HEK293 (cell line): Measurements from ENCODE around the gene NUP85.

Source experiments
- CTCF ChIA-PET: fragments of 350-600 bp; formaldehyde crosslinking; extraction: SDS; loops from one replicate; lab custom pipeline; 2021; ENCODE audit warnings: antibody characterized with exemption; lab: Yijun Ruan, JAX
- POLR2A ChIA-PET: fragments of 300-600 bp; formaldehyde crosslinking; extraction: SDS; loops from one replicate; lab custom pipeline; 2020; ENCODE audit warnings: antibody characterized with exemption, inconsistent platforms; lab: Yijun Ruan, JAX
- H3K27ac ChIP-seq: fragments of 200-500 bp; sonication (Bioruptor generic); 2 replicates; pipeline ENCODE4 v1.5.1; 2014; ENCODE audit warnings: low read depth, low read length, control low read depth, inconsistent platforms; ENCODE audit errors: extremely low read depth
- H3K36me3 ChIP-seq, 2 experiments: fragments of 200-500 bp in 1 of 2; sonication (Bioruptor generic) in 1 of 2; 1 replicate in 1 of 2; 2 replicates in 1 of 2; pipeline ENCODE4 v1.5.1; 2014 to 2017; ENCODE audit warnings: inconsistent platforms in 2 of 2, low read length in 2 of 2; ENCODE audit not compliant: control insufficient read depth in 2 of 2, insufficient read depth in 1 of 2
- H3K4me1 ChIP-seq: fragments of 200-500 bp; sonication (Bioruptor generic); 2 replicates; pipeline ENCODE4 v1.5.1; 2014; ENCODE audit warnings: mild to moderate bottlenecking, low read length, inconsistent platforms; ENCODE audit not compliant: control insufficient read depth, insufficient read depth
- H3K4me3 ChIP-seq: 2 replicates; pipeline ENCODE4 v1.5.1; 2011; ENCODE audit warnings: low read depth, mild to moderate bottlenecking, control low read depth, low read length, moderate library complexity
- H3K9me3 ChIP-seq: fragments of 200-500 bp; sonication (Bioruptor generic); 2 replicates; pipeline ENCODE4 v1.5.1; 2014; ENCODE audit warnings: low read depth, low read length, inconsistent platforms; ENCODE audit not compliant: control insufficient read depth, insufficient read depth
- EGR2 ChIP-seq: fragments of 450-650 bp; formaldehyde crosslinking; IDR thresholded peaks from 2 replicates; pipeline ENCODE4 v1.5.1; 2016; ENCODE audit warnings: low read depth, missing biosample characterization, missing genetic modification characterization
- HOXD13 ChIP-seq: sonication (generic); formaldehyde crosslinking; IDR thresholded peaks from 2 replicates; pipeline ENCODE4 v1.8.0; 2022; ENCODE audit warnings: missing genetic modification reagents, borderline replicate concordance
- INSM2 ChIP-seq: fragments of 450-650 bp; formaldehyde crosslinking; IDR thresholded peaks from 2 replicates; pipeline ENCODE4 v1.5.1; 2016; ENCODE audit warnings: missing biosample characterization, missing genetic modification characterization
- MZF1 ChIP-seq: fragments of 450-650 bp; formaldehyde crosslinking; IDR thresholded peaks from 2 replicates; pipeline ENCODE4 v1.5.1; 2017; ENCODE audit warnings: missing biosample characterization, missing genetic modification characterization, borderline replicate concordance
- PRDM1 ChIP-seq: fragments of 450-650 bp; formaldehyde crosslinking; IDR thresholded peaks from 2 replicates; pipeline ENCODE4; 2016; ENCODE audit warnings: missing biosample characterization, missing genetic modification characterization
- PRDM6 ChIP-seq: fragments of 450-650 bp; formaldehyde crosslinking; IDR thresholded peaks from 2 replicates; pipeline ENCODE4 v1.5.1; 2017; ENCODE audit warnings: missing biosample characterization, missing genetic modification characterization
- REPIN1 ChIP-seq: fragments of 450-650 bp; formaldehyde crosslinking; IDR thresholded peaks from 2 replicates; pipeline ENCODE4 v1.5.1; 2017; ENCODE audit warnings: missing biosample characterization, missing genetic modification characterization, low read depth
- ZBTB17 ChIP-seq: fragments of 450-650 bp; formaldehyde crosslinking; IDR thresholded peaks from 2 replicates; pipeline ENCODE4 v1.5.1; 2016; ENCODE audit warnings: missing biosample characterization, missing genetic modification characterization
- ZBTB48 ChIP-seq: fragments of 450-650 bp; formaldehyde crosslinking; IDR thresholded peaks from 2 replicates; pipeline ENCODE4 v1.5.1; 2016; ENCODE audit warnings: missing biosample characterization, missing genetic modification characterization
- ZFHX2 ChIP-seq: fragments of 450-650 bp; formaldehyde crosslinking; conservative IDR thresholded peaks from 2 replicates; pipeline ENCODE4 v1.5.1; 2016; ENCODE audit warnings: missing biosample characterization, missing genetic modification characterization
- ZFP3 ChIP-seq: fragments of 450-650 bp; formaldehyde crosslinking; IDR thresholded peaks from 2 replicates; pipeline ENCODE4 v1.5.1; 2016; ENCODE audit warnings: low read depth, missing biosample characterization, missing genetic modification characterization
- ZFP41 ChIP-seq: fragments of 450-650 bp; formaldehyde crosslinking; IDR thresholded peaks from 2 replicates; pipeline ENCODE4 v1.5.1; 2016; ENCODE audit warnings: missing biosample characterization, missing genetic modification characterization, borderline replicate concordance
- ZIC2 ChIP-seq: fragments of 450-650 bp; formaldehyde crosslinking; IDR thresholded peaks from 2 replicates; pipeline ENCODE4 v1.5.1; 2016; ENCODE audit warnings: missing biosample characterization, missing genetic modification characterization
- ZNF138 ChIP-seq: fragments of 450-650 bp; formaldehyde crosslinking; IDR thresholded peaks from 2 replicates; pipeline ENCODE4 v1.5.1; 2016; ENCODE audit warnings: missing biosample characterization, missing genetic modification characterization, borderline replicate concordance
- ZNF23 ChIP-seq: fragments of 450-650 bp; formaldehyde crosslinking; IDR thresholded peaks from 2 replicates; pipeline ENCODE4 v1.5.1; 2016; ENCODE audit warnings: missing biosample characterization, missing genetic modification characterization, borderline replicate concordance
- ZNF350 ChIP-seq: fragments of 450-650 bp; formaldehyde crosslinking; IDR thresholded peaks from 2 replicates; pipeline ENCODE4 v1.5.0; 2017; ENCODE audit warnings: missing biosample characterization, mild to moderate bottlenecking, missing genetic modification characterization
- ZNF366 ChIP-seq: fragments of 450-650 bp; formaldehyde crosslinking; conservative IDR thresholded peaks from 2 replicates; pipeline ENCODE4 v1.5.1; 2016; ENCODE audit warnings: missing biosample characterization, missing genetic modification characterization
- ZNF510 ChIP-seq: fragments of 450-650 bp; formaldehyde crosslinking; IDR thresholded peaks from 2 replicates; pipeline ENCODE4 v1.5.1; 2018; ENCODE audit warnings: mild to moderate bottlenecking, missing genetic modification characterization, missing biosample characterization; ENCODE audit not compliant: insufficient replicate concordance
- ZNF529 ChIP-seq: fragments of 450-650 bp; formaldehyde crosslinking; IDR thresholded peaks from 2 replicates; pipeline ENCODE4 v1.5.1; 2017; ENCODE audit warnings: missing genetic modification characterization, missing biosample characterization; ENCODE audit not compliant: insufficient replicate concordance
- ZNF560 ChIP-seq: fragments of 450-650 bp; formaldehyde crosslinking; IDR thresholded peaks from 2 replicates; pipeline ENCODE4 v1.5.1; 2017; ENCODE audit warnings: missing biosample characterization, missing genetic modification characterization, borderline replicate concordance
- ZNF580 ChIP-seq: fragments of 450-650 bp; formaldehyde crosslinking; IDR thresholded peaks from 2 replicates; pipeline ENCODE4 v1.5.1; 2016; ENCODE audit warnings: missing biosample characterization, missing genetic modification characterization
- ZNF629 ChIP-seq: fragments of 450-650 bp; formaldehyde crosslinking; IDR thresholded peaks from 2 replicates; pipeline ENCODE4 v1.5.1; 2017; ENCODE audit warnings: missing biosample characterization, missing genetic modification characterization
- ZSCAN4 ChIP-seq: fragments of 450-650 bp; formaldehyde crosslinking; IDR thresholded peaks from 2 replicates; pipeline ENCODE4 v1.5.1; 2017; ENCODE audit warnings: missing biosample characterization, missing genetic modification characterization

Gene NUP85

GRCh38 chr17:75244133-75244866 lies 38.8 kb downstream of the NUP85 start (continued):
- no peak for TF ChIP-seq PRDM6 (tag by site-specific recombination)
- no peak for TF ChIP-seq MZF1
- TF ChIP-seq ZNF560 (tag by site-specific recombination) = no peak
- TF ChIP-seq ZNF510 = no peak

GRCh38 chr17:75245011-75245410 lies 39.5 kb downstream of the NUP85 start:
- Histone ChIP-seq H3K9me3 (no peaks in the 10 kb centered on the region), H3K36me3 (peaks cover 9 to 74% of the 10 kb centered on the region in 2 experiments; a peak in 2 of 3 replicates), H3K4me3 (no peak overlapping the region), H3K4me1 (peaks cover 3% of the 10 kb centered on the region; the same call in 1 of the 2 replicates), H3K27ac (no peak overlapping the region)
- ChIA-PET CTCF (interaction anchor here (0.8 to 1.6 kb wide), 2 partner anchors 8 to 16 kb away, joined by 3 to 4 read pairs; partner anchors contain the start of genes GGA3 and MRPS7), POLR2A (no interaction called here)
- no peak for TF ChIP-seq ZNF529 (tag by site-specific recombination)
- no peak for TF ChIP-seq ZBTB17 (tag by site-specific recombination)
- no peak for TF ChIP-seq ZNF629 (tag by site-specific recombination)
- TF ChIP-seq ZIC2 (tag by site-specific recombination) = no peak

GRCh38 chr17:75246404-75246803 lies 40.9 kb downstream of the NUP85 start:
- TF ChIP-seq ZNF580 (tag by site-specific recombination) (no peak), EGR2 (tag by site-specific recombination) (peak; percentile 43; the same call in 1 of the 2 replicates), REPIN1 (no peak), ZBTB48 (tag by site-specific recombination) (no peak), ZFP3 (tag by site-specific recombination) (no peak), ZFHX2 (tag by site-specific recombination) (0 out of 2 replicates have a peak, but pooled peaks have one; percentile 24), ZNF350 (no peak)
- TF ChIP-seq, all 188 proteins: peak for 2
- ChIA-PET POLR2A (interaction anchor here (0.5 to 0.7 kb wide), 2 partner anchors 71 to 288 kb away, joined by 3 read pairs; no protein-coding TSS in a partner anchor), CTCF (interaction anchor here (0.6 to 6.6 kb wide), 7 partner anchors 7 to 1128 kb away, joined by 3 to 71 read pairs (median 6); no protein-coding TSS in a partner anchor)
- H3K4me1 ChIP-seq = peaks cover 6% of the 10 kb centered on the region
- no peak overlapping the region for H3K27ac ChIP-seq
- no peak overlapping the region for H3K4me3 ChIP-seq
- peaks cover 9 to 60% of the 10 kb centered on the region in 2 experiments; a peak in 2 of 3 replicates for H3K36me3 ChIP-seq
- H3K9me3 ChIP-seq = no peaks in the 10 kb centered on the region

GRCh38 chr17:75249564-75249963 lies 44.1 kb downstream of the NUP85 start:
- Histone ChIP-seq H3K4me3 (no peak overlapping the region), H3K9me3 (no peaks in the 10 kb centered on the region), H3K27ac (peak overlapping the region; percentile 3; the same call in 1 of the 2 replicates), H3K4me1 (peaks cover 6% of the 10 kb centered on the region), H3K36me3 (peaks cover 9 to 29% of the 10 kb centered on the region in 2 experiments; a peak in 2 of 3 replicates)
- CTCF ChIA-PET = interaction anchor here (0.6 to 6.6 kb wide), 10 partner anchors 10 to 607 kb away, joined by 3 to 71 read pairs (median 6); partner anchors contain the start of gene MIF4GD
- POLR2A ChIA-PET = interaction anchor here (0.7 to 3.0 kb wide), 6 partner anchors 9 to 40 kb away, joined by 3 to 12 read pairs (median 5); partner anchors contain the start of genes GGA3, MIF4GD, MRPS7 and SLC25A19
- no peak for TF ChIP-seq ZSCAN4 (tag by site-specific recombination)
- no peak for TF ChIP-seq ZNF138
- no peak for TF ChIP-seq INSM2
- TF ChIP-seq ZNF23 (tag by site-specific recombination) = no peak
- no peak for TF ChIP-seq HOXD13
- TF ChIP-seq PRDM1 (tag by site-specific recombination) = peak; percentile 91
- TF ChIP-seq ZNF366 (tag by site-specific recombination) = no peak
- TF ChIP-seq ZFP41 (tag by site-specific recombination) = no peak
